A673 (cell line): ENCODE results near the gene SLC4A7.

Experiments
- CTCF ChIP-seq: fragments of 300-800, 200-600 bp; sonication (generic); conservative IDR thresholded peaks from 2 replicates; pipeline ENCODE4 v1.5.1; 2017; ENCODE audit warnings: low read depth, mild to moderate bottlenecking, antibody characterized with exemption, low read length, moderate library complexity, mixed read lengths
- EZH2 ChIP-seq: fragments of 200-600 bp; sonication (generic); IDR thresholded peaks from 2 replicates; pipeline ENCODE4 v1.6.1; 2017; ENCODE audit warnings: borderline replicate concordance, low read depth, mild to moderate bottlenecking, mixed read lengths, antibody characterized with exemption, low read length; ENCODE audit not compliant: poor library complexity, severe bottlenecking

GRCh38 chr3:27354161-27354560 lies 130.0 kb downstream of the SLC4A7 start:
- TF ChIP-seq CTCF, result no peak
- no peak for TF ChIP-seq EZH2
